Measurements from ENCODE around the gene NEIL1. TPM values are rescaled to one million over a fixed set of nuclear protein-coding genes. Genes with fewer than 3 reads are reported as not detected.

The NEIL1 gene
- total and polyA plus RNA-seq, 2 of the 8 experiments (the other 6 are each of a cell fraction or from before 2014, with no cell fraction given) = 10.4 to 10.9 TPM

GRCh38 chr15:75339531-75340240 is 7.2 kb upstream of the NEIL1 start:
- 87% methylated on average over 13 of the region's 13 CpGs; no CpG with 5 or more reads in 1 of the 2 experiments for WGBS, 2 experiments (ENCODE audit: extremely low coverage in 1 of 2, insufficient coverage in 1 of 2, insufficient read length in 1 of 2, insufficient replicate concordance in 2 of 2, low coverage in 1 of 2, low lambda C conversion rate in 2 of 2, missing lambda C conversion rate in 1 of 2)
- no peak overlapping the region for H2BK15ac ChIP-seq (ENCODE audit: low read length)
- H3K4me3 ChIP-seq (ENCODE audit: extremely low read depth in 1 of 4, insufficient read depth in 2 of 4, low read depth in 3 of 4, low read length in 4 of 4) = no peak overlapping the region
- peaks cover 8% of the 10 kb centered on the region for H3K23me2 ChIP-seq (ENCODE audit: low read depth, low read length)
- H3K27ac ChIP-seq (ENCODE audit: low read depth, low read length) = no peak overlapping the region
- H2BK20ac ChIP-seq (ENCODE audit: low read length) = no peak overlapping the region
- FAIRE-seq (no peak), DNase-seq (ENCODE audit: low read depth in 1 of 2, low spot score in 2 of 2) (no peak)
- TF ChIP-seq ZNF274 (IDR thresholded peaks at IDR 0.05; ENCODE audit: borderline replicate concordance, extremely low read depth, low read length) = no peak
- no peak for TF ChIP-seq RFX5 (IDR thresholded peaks at IDR 0.05; ENCODE audit: borderline replicate concordance, low read depth, low read length)
- TF ChIP-seq POLR2AphosphoS5 (IDR thresholded peaks at IDR 0.05; ENCODE audit: low read depth, low read length) = no peak
- no peak for TF ChIP-seq KDM5A (IDR thresholded peaks at IDR 0.05; ENCODE audit: low read length)
- TF ChIP-seq TAF1 (IDR thresholded peaks at IDR 0.05; ENCODE audit: low read depth, low read length) = no peak
- TF ChIP-seq CREB1 (IDR thresholded peaks at IDR 0.05) = no peak
- no peak overlapping the region for H2BK5ac ChIP-seq (ENCODE audit: low read depth, low read length)
- H3K9me3 ChIP-seq (ENCODE audit: insufficient read depth in 2 of 2, low read depth in 1 of 2, low read length in 1 of 2) = no peaks in the 10 kb centered on the region
- H3K4ac ChIP-seq (replicated peaks; ENCODE audit: insufficient read length, low read depth, low read length) = no peak overlapping the region
- H3K18ac ChIP-seq (ENCODE audit: extremely low read depth, low read length) = no peak overlapping the region
- H4K8ac ChIP-seq (ENCODE audit: extremely low read depth, insufficient read depth, low read length) = no peak overlapping the region; the same call in 1 of the 2 replicates
- H2AFZ ChIP-seq (ENCODE audit: low read length) = no peak overlapping the region
- H3K56ac ChIP-seq (replicated peaks; ENCODE audit: insufficient read length, low read depth, low read length) = no peak overlapping the region
- no peak overlapping the region for H2BK12ac ChIP-seq (ENCODE audit: low read depth, low read length)
- H4K20me1 ChIP-seq (replicated peaks in 1 of 2; ENCODE audit: control insufficient read depth in 1 of 2, insufficient read depth in 2 of 2, low read length in 2 of 2) = no peaks in the 10 kb centered on the region
- H3K4me1 ChIP-seq (replicated peaks in 1 of 4; ENCODE audit: control insufficient read depth in 3 of 4, insufficient read depth in 4 of 4, low read length in 3 of 4) = peaks cover 0 to 7% (median 2%) of the 10 kb centered on the region in 4 experiments; a peak in 5 of 7 replicates
- no peak overlapping the region for H4K91ac ChIP-seq (replicated peaks; ENCODE audit: insufficient read length, low read length)
- no peaks in the 10 kb centered on the region; a peak in 1 of 7 replicates for H3K27me3 ChIP-seq (replicated peaks in 1 of 4; ENCODE audit: control insufficient read depth in 3 of 4, extremely low read depth in 1 of 4, insufficient read depth in 3 of 4, low read length in 3 of 4)
- H3K23ac ChIP-seq (ENCODE audit: insufficient read length) = no peak overlapping the region
- 0 out of 2 replicates have a peak, but pooled peaks cover 2% of the 10 kb centered on the region for H3K79me1 ChIP-seq (ENCODE audit: low read depth, low read length)
- peaks cover 3 to 24% (median 5%) of the 10 kb centered on the region in 4 experiments; a peak in 5 of 8 replicates for H3K36me3 ChIP-seq (ENCODE audit: control insufficient read depth in 2 of 4, insufficient read depth in 4 of 4, low read length in 3 of 4)
- no peak overlapping the region for H2BK120ac ChIP-seq (replicated peaks; ENCODE audit: low read depth, low read length)
- no peak overlapping the region for H3K14ac ChIP-seq (ENCODE audit: insufficient read length)
- ChIA-PET CTCF (ENCODE audit: partially characterized antibody) (interaction anchor here (0.6 to 1.4 kb wide), 3 partner anchors 11 to 28 kb away, joined by 3 to 6 read pairs (median 5); partner anchors contain the start of gene MAN2C1), POLR2A (ENCODE audit: partially characterized antibody) (interaction anchor here (0.9 to 2.7 kb wide), 5 partner anchors 9 to 316 kb away, joined by 3 to 12 read pairs (median 5); partner anchors contain the start of gene PPCDC)
- H4K5ac ChIP-seq (ENCODE audit: insufficient read length, low read depth, low read length) = no peak overlapping the region
- H3K4me2 ChIP-seq (ENCODE audit: insufficient read depth in 1 of 2, low read depth in 2 of 2, low read length in 2 of 2) = no peak overlapping the region
- H3K79me2 ChIP-seq (ENCODE audit: control insufficient read depth in 1 of 2, insufficient read depth in 2 of 2, low read length in 2 of 2) = peaks cover 0 to 7% of the 10 kb centered on the region in 2 experiments; a peak in 2 of 4 replicates
- no peak overlapping the region for H2AK5ac ChIP-seq (ENCODE audit: low read depth, low read length)
- H3K9ac ChIP-seq (replicated peaks in 1 of 4; ENCODE audit: extremely low read depth in 1 of 4, low read depth in 3 of 4, low read length in 3 of 4) = no peak overlapping the region
